Parathyroid adenoma (tissue), 2 donors: Measurements from ENCODE around the gene IMMP2L.
"Not testable (repeated sequence)": the region's sequence is repeated elsewhere in the genome, so short reads cannot be mapped to it uniquely, and the experiment has no call there.

Experiments
- H2AFZ ChIP-seq: fragments of 300-600 bp; sonication (generic); one replicate; pipeline ENCODE4 v1.7.0; 2017; ENCODE audit warnings: antibody characterized with exemption, mild to moderate bottlenecking
- H3K27ac ChIP-seq: fragments of 300-600 bp; sonication (generic); one replicate; pipeline ENCODE4 v1.7.0; 2017
- H3K27me3 ChIP-seq: fragments of 300-600 bp; sonication (generic); one replicate; pipeline ENCODE4 v1.7.0; 2017; ENCODE audit warnings: low read length; ENCODE audit not compliant: control insufficient read depth, insufficient read depth
- H3K36me3 ChIP-seq: fragments of 300-600 bp; sonication (generic); one replicate; pipeline ENCODE4 v1.7.0; 2017; ENCODE audit warnings: low read length; ENCODE audit not compliant: control insufficient read depth, insufficient read depth
- H3K4me1 ChIP-seq: fragments of 300-600 bp; sonication (generic); one replicate; pipeline ENCODE4 v1.7.0; 2017; ENCODE audit warnings: control low read depth
- H3K4me2 ChIP-seq: fragments of 300-600 bp; sonication (generic); one replicate; pipeline ENCODE4 v1.7.0; 2017; ENCODE audit warnings: low read length
- H3K4me3 ChIP-seq: fragments of 300-600 bp; sonication (generic); one replicate; pipeline ENCODE4 v1.7.0; 2017; ENCODE audit warnings: low read depth, low read length
- H3K79me2 ChIP-seq: fragments of 300-600 bp; sonication (generic); one replicate; pipeline ENCODE4 v1.7.0; 2017; ENCODE audit warnings: control low read depth
- H3K9ac ChIP-seq: fragments of 300-600 bp; sonication (generic); one replicate; pipeline ENCODE4 v1.7.0; 2017; ENCODE audit warnings: mild to moderate bottlenecking
- H3K9me3 ChIP-seq: fragments of 300-600 bp; sonication (generic); one replicate; pipeline ENCODE4 v1.7.0; 2017; ENCODE audit warnings: low read length; ENCODE audit not compliant: control insufficient read depth
- CTCF ChIP-seq: fragments of 300-600 bp; sonication (generic); IDR thresholded peaks from one replicate; pipeline ENCODE4 v1.7.0; 2017; ENCODE audit warnings: antibody characterized with exemption, mild to moderate bottlenecking
- donor health status: primary hyperparathyroidism.

IMMP2L gene

GRCh38 chr7:111561904-111562732, at the start of gene IMMP2L:
Gene IMMP2L, minus strand, starts transcription at chr7:111562492.
- peak; percentile 39 for TF ChIP-seq CTCF
- peak within 1 kb of the TSS; percentile 41 for H3K9ac ChIP-seq
- no peaks in the 10 kb centered on the region for H3K9me3 ChIP-seq
- no peaks in the 10 kb centered on the region for H3K36me3 ChIP-seq
- peak within 1 kb of the TSS; percentile 74 for H3K27ac ChIP-seq
- peak within 1 kb of the TSS; percentile 96 for H2AFZ ChIP-seq
- peak within 1 kb of the TSS; percentile 80 for H3K4me3 ChIP-seq
- H3K27me3 ChIP-seq = no peaks in the 10 kb centered on the region
- H3K4me2 ChIP-seq = peak within 1 kb of the TSS; percentile 92
- peaks cover 9% of the 10 kb centered on the region for H3K4me1 ChIP-seq
- H3K79me2 ChIP-seq = no peaks in the 10 kb centered on the region

GRCh38 chr7:111609483-111610254, 47.4 kb upstream of the IMMP2L start:
- not testable (repeated sequence) for H3K4me3 ChIP-seq, H3K27me3 ChIP-seq, H3K27ac ChIP-seq, H3K4me1 ChIP-seq, H3K36me3 ChIP-seq, H3K9ac ChIP-seq, H3K79me2 ChIP-seq, H3K4me2 ChIP-seq, H3K9me3 ChIP-seq, H2AFZ ChIP-seq

GRCh38 chr7:111607621-111608020, 45.3 kb upstream of the IMMP2L start:
- Histone ChIP-seq H3K4me2 (no peak overlapping the region), H3K27ac (no peak overlapping the region), H3K36me3 (no peaks in the 10 kb centered on the region), H3K9ac (no peak overlapping the region), H3K4me3 (no peak overlapping the region), H3K4me1 (no peaks in the 10 kb centered on the region), H3K79me2 (no peaks in the 10 kb centered on the region), H3K27me3 (no peaks in the 10 kb centered on the region), H3K9me3 (no peaks in the 10 kb centered on the region), H2AFZ (no peak overlapping the region)
- TF ChIP-seq CTCF = no peak

GRCh38 chr7:111605246-111605645, 43.0 kb upstream of the IMMP2L start:
- Histone ChIP-seq H3K27ac (no peak overlapping the region), H3K4me3 (no peak overlapping the region), H3K9ac (no peak overlapping the region), H3K4me1 (no peaks in the 10 kb centered on the region), H2AFZ (no peak overlapping the region), H3K36me3 (no peaks in the 10 kb centered on the region), H3K9me3 (no peaks in the 10 kb centered on the region), H3K79me2 (no peaks in the 10 kb centered on the region), H3K4me2 (no peak overlapping the region), H3K27me3 (no peaks in the 10 kb centered on the region)
- TF ChIP-seq CTCF = no peak

GRCh38 chr7:111600091-111600490, 37.8 kb upstream of the IMMP2L start:
- Histone ChIP-seq H3K36me3 (no peaks in the 10 kb centered on the region), H3K79me2 (no peaks in the 10 kb centered on the region), H3K27me3 (no peaks in the 10 kb centered on the region), H3K27ac (no peak overlapping the region), H3K4me2 (no peak overlapping the region), H3K9me3 (no peaks in the 10 kb centered on the region), H3K4me1 (no peaks in the 10 kb centered on the region), H3K9ac (no peak overlapping the region), H3K4me3 (no peak overlapping the region), H2AFZ (no peak overlapping the region)
- no peak for TF ChIP-seq CTCF
